Sigmoid colon (tissue), 7 donors: ENCODE data around the gene ACOT7. TPM values are rescaled to one million over a fixed set of nuclear protein-coding genes. Genes with fewer than 3 reads are reported as not detected.

Experiments
- DNase-seq: peaks from one replicate; pipeline ENCODE4 v3.0.0-alpha.2; 2019
- H3K27ac ChIP-seq, 4 donors: fragments of 200-600 bp; sonication (generic); one replicate each; pipeline ENCODE4 v1.5.1; 2016 to 2019; ENCODE audit warnings: mild to moderate bottlenecking in 1 of 4
- H3K27me3 ChIP-seq, 3 donors: fragments of 200-600 bp; sonication (generic); one replicate each; pipeline ENCODE4 v1.5.1; 2019; ENCODE audit warnings: mild to moderate bottlenecking in 1 of 3
- H3K36me3 ChIP-seq, 4 donors: fragments of 200-600 bp; sonication (generic); one replicate each; pipeline ENCODE4 v1.5.1; 2016 to 2019
- H3K4me1 ChIP-seq, 4 donors: fragments of 200-600 bp; sonication (generic); one replicate each; pipeline ENCODE4 v1.5.1; 2017 to 2019
- H3K4me3 ChIP-seq, 4 donors: fragments of 200-600 bp; sonication (generic); one replicate each; pipeline ENCODE4 v1.5.1; 2017 to 2019; ENCODE audit warnings: mild to moderate bottlenecking in 2 of 4, moderate library complexity in 1 of 4
- H3K9me3 ChIP-seq, 4 donors: fragments of 200-600 bp in 3 of 4; sonication (generic) in 3 of 4; one replicate each; pipeline versions ENCODE4 v1.5.1 to v1.6.1; 2013 to 2019
- CTCF ChIP-seq, 4 experiments: fragments of 450-650 bp in 3 of 4; fragments of 200-600 bp in 1 of 4; IDR thresholded peaks; one replicate each; pipeline ENCODE4 v1.5.1; 2016 to 2019; ENCODE audit warnings: antibody characterized with exemption in 4 of 4, mild to moderate bottlenecking in 3 of 4, moderate library complexity in 2 of 4
- EP300 ChIP-seq, 4 donors: sonication (generic); formaldehyde crosslinking; IDR thresholded peaks; one replicate each; pipeline ENCODE4 v1.6.1; 2017; ENCODE audit warnings: antibody characterized with exemption in 4 of 4
- POLR2A ChIP-seq, 2 donors: fragments of 450-650 bp; IDR thresholded peaks; one replicate each; pipeline ENCODE4 v1.6.1; 2016; ENCODE audit warnings: antibody characterized with exemption in 2 of 2, mild to moderate bottlenecking in 2 of 2, moderate library complexity in 2 of 2
- POLR2AphosphoS5 ChIP-seq, 4 donors: sonication (generic); formaldehyde crosslinking; IDR thresholded peaks; one replicate each; pipeline ENCODE4 v1.6.1; 2017; ENCODE audit warnings: antibody characterized with exemption in 4 of 4
- WGBS, 2 donors: extraction: QIAGEN DNeasy Blood & Tissue Kit; methylation state at CpG; one replicate each; pipeline ENCODE4 v1.1.7; 2013; 5-methylcytosine and 5-hydroxymethylcytosine counted together
- intact Hi-C: fragments of 100-400 bp; cut with DNase I; formaldehyde crosslinking; loops from one replicate; pipeline ENCODE4 v1.15.1; 2023
- polyA plus RNA-seq, 3 donors: library from polyadenylated mRNA; stranded (reverse); fragments of 200-250 nt; gene quantifications; one replicate each; pipeline ENCODE4 v1.2.3, GENCODE V29; 2013
- total RNA-seq, 4 donors: library from RNA; depleted of rRNA; stranded (reverse); fragments of >200 nt; gene quantifications; one replicate each; pipeline ENCODE4 v1.1.0, GENCODE V29; 2016
- donor health status: healthy with polysubstance abuse.
- donor health status: Bipolar disorder and iron deficiency.
- donor health status: healthy.

The ACOT7 gene
- total and polyA plus RNA-seq, 7 donors: 17.9 to 81.0 (median 26.5) TPM

- 87 to 89% methylated on average over 7 of the region's 7 CpGs for WGBS, 2 donors
- H3K27ac ChIP-seq: no peak overlapping the region
- H3K4me1 ChIP-seq: no peaks in the 10 kb centered on the region
- TF ChIP-seq POLR2A (IDR thresholded peaks at IDR 0.05) (no peak), POLR2AphosphoS5 (IDR thresholded peaks at IDR 0.05) (no peak), CTCF (IDR thresholded peaks at IDR 0.05) (no peak), EP300 (IDR thresholded peaks at IDR 0.05) (no peak)
- no peaks in the 10 kb centered on the region for H3K9me3 ChIP-seq
- no peak overlapping the region for H3K4me3 ChIP-seq
- no peaks in the 10 kb centered on the region for H3K36me3 ChIP-seq
- no peak for DNase-seq
- intact Hi-C loops: no loop called here
- no peaks in the 10 kb centered on the region for H3K27me3 ChIP-seq
Observed at GRCh38 chr1:6302568-6302967, 91.0 kb downstream of the ACOT7 start.

DNA sequence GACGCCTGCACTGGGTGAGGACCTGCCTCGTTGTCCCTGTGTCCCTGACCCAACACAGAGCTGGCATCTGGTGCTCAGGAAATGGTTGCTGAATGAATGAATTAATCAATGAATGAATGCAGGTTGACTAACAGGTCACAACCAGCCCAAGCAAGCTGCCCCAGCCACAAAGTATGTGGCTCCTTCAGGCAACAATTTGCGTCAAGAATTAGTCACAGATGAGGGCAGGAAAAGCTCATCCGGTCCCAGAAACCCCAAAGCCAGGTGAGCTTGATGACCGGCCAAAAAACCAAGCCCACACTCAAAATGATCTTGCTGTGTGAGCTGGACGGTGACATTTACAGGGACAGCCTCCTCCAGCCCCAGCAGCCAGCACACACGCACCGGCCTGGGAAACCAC lies 92.0 kb downstream of the ACOT7 start:
- Histone ChIP-seq H3K4me3 (no peak overlapping the region), H3K27me3 (no peaks in the 10 kb centered on the region), H3K36me3 (no peaks in the 10 kb centered on the region), H3K4me1 (no peaks in the 10 kb centered on the region), H3K27ac (no peak overlapping the region), H3K9me3 (no peaks in the 10 kb centered on the region)
- 88 to 94% methylated on average over 8 of the region's 8 CpGs for WGBS, 2 donors
- intact Hi-C loops: no loop called here
- no peak for DNase-seq
- TF ChIP-seq POLR2A (IDR thresholded peaks at IDR 0.05) (no peak), POLR2AphosphoS5 (IDR thresholded peaks at IDR 0.05) (no peak), EP300 (IDR thresholded peaks at IDR 0.05) (no peak), CTCF (IDR thresholded peaks at IDR 0.05) (no peak)

DNA sequence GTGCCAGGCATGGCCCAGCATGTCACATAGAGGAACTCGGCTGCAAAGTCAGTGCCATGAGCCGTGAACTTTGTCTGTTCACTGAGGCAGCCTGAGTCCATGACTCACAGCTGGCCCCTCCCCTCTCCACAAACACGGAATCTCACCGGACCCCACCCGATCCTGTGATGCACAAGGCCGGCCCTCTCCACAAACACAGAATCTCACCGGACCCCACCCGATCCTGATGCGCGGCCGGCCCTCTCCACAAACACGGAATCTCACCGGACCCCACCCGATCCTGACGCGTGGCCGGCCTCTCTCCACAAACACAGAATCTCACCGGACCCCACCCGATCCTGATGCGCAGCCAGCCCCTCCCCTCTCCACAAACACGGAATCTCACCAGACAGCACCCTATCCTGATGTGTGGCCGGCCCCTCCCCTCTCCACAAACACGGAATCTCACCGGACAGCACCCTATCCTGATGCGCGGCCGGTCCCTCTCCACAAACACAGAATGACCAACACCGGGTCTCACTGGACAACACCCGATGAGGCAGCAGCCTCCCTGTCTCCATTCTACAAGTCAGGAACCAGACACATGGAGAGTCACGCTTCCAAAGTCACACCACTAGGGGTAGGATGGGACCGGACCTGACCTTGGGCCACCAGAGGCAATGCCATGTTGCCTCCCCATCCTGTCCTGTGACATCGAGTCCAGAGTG lies 93.1 kb downstream of the ACOT7 start:
- H3K9me3 ChIP-seq: no peaks in the 10 kb centered on the region
- DNase-seq: no peak
- TF ChIP-seq POLR2AphosphoS5 (IDR thresholded peaks at IDR 0.05) (no peak), CTCF (IDR thresholded peaks at IDR 0.05) (no peak), POLR2A (IDR thresholded peaks at IDR 0.05) (no peak), EP300 (IDR thresholded peaks at IDR 0.05) (no peak)
- 27 to 76% methylated on average over 32 of the region's 32 CpGs for WGBS, 2 donors
- no peaks in the 10 kb centered on the region for H3K27me3 ChIP-seq
- no peaks in the 10 kb centered on the region for H3K36me3 ChIP-seq
- intact Hi-C loops: no loop called here
- no peak overlapping the region for H3K27ac ChIP-seq
- H3K4me1 ChIP-seq: no peaks in the 10 kb centered on the region
- H3K4me3 ChIP-seq: no peak overlapping the region

DNA sequence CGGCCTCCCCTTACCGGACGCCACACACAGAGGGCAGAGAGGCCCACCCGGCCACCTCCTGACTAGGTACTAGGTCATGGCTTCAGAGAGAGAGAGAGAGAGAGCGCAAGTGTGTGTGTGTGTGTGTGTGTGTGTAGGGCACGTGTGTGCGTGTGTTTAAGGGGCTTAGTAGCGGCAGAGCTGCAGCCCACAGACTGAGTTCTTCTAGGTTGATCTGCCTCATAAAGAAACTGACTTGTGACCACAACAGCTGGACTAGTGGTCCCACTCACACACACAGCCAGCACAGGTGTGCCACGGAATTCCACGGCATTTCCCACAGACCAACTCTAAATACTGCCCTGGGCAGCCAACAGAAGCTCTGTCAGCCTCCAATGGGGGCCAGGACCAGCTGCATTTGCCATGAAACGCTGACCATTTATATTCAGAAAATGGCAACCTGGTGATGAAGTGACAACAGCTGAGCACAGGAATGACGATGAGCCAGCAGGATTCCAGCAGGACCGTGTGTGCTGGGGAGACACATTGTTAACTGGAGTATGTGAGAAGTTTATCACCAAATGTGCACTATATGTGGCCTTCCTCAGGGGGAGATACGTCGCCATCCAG lies 93.9 kb downstream of the ACOT7 start:
- Histone ChIP-seq H3K9me3 (no peaks in the 10 kb centered on the region), H3K4me1 (no peaks in the 10 kb centered on the region), H3K27me3 (no peaks in the 10 kb centered on the region), H3K4me3 (no peak overlapping the region), H3K27ac (no peak overlapping the region), H3K36me3 (peaks cover 0 to under 1% (median 0%) of the 10 kb centered on the region in 4 donors)
- 94 to 95% methylated on average over 15 of the region's 15 CpGs for WGBS, 2 donors
- intact Hi-C loops: no loop called here
- TF ChIP-seq EP300 (IDR thresholded peaks at IDR 0.05) (no peak), POLR2A (IDR thresholded peaks at IDR 0.05) (no peak), CTCF (IDR thresholded peaks at IDR 0.05) (no peak)
- DNase-seq: no peak
